Liver (tissue), 9 donors: ENCODE results near the gene ACOT8. TPM values are rescaled to one million over a fixed set of nuclear protein-coding genes. Genes with fewer than 3 reads are reported as not detected.

Experiments used
- DNase-seq: peaks from one replicate; pipeline ENCODE4 v3.0.0-alpha.2; 2017; ENCODE audit warnings: low spot score
- H3K27ac ChIP-seq, 2 donors: one replicate each; pipeline ENCODE4 v1.7.0; 2013; ENCODE audit warnings: inconsistent platforms in 2 of 2, low read length in 2 of 2, control low read depth in 1 of 2, low read depth in 1 of 2, mild to moderate bottlenecking in 1 of 2
- H3K27me3 ChIP-seq, 4 donors: one replicate each; pipeline versions ENCODE4 v1.6.1 to v1.7.0; 2013; ENCODE audit warnings: low read length in 3 of 4, inconsistent platforms in 1 of 4, mild to moderate bottlenecking in 1 of 4, moderate library complexity in 1 of 4; ENCODE audit not compliant: control insufficient read depth in 4 of 4, insufficient read depth in 4 of 4
- H3K36me3 ChIP-seq, 4 donors: one replicate each; pipeline versions ENCODE4 v1.6.1 to v1.7.0; 2013; ENCODE audit warnings: low read length in 3 of 4, mild to moderate bottlenecking in 3 of 4, low read depth in 1 of 4, moderate library complexity in 1 of 4; ENCODE audit not compliant: control insufficient read depth in 4 of 4, insufficient read depth in 3 of 4
- H3K4me1 ChIP-seq, 4 donors: one replicate each; pipeline versions ENCODE4 v1.6.1 to v1.7.0; 2013; ENCODE audit warnings: low read length in 3 of 4, mild to moderate bottlenecking in 3 of 4, moderate library complexity in 1 of 4; ENCODE audit not compliant: control insufficient read depth in 4 of 4, insufficient read depth in 4 of 4
- H3K4me3 ChIP-seq, 3 donors: one replicate each; pipeline versions ENCODE4 v1.6.1 to v1.7.0; 2013; ENCODE audit warnings: low read length in 3 of 3, control low read depth in 1 of 3, low read depth in 1 of 3, mild to moderate bottlenecking in 1 of 3
- H3K9ac ChIP-seq, 2 donors: one replicate each; pipeline ENCODE4 v1.7.0; 2013; ENCODE audit warnings: low read length in 2 of 2, mild to moderate bottlenecking in 2 of 2, moderate library complexity in 2 of 2, control low read depth in 1 of 2, low read depth in 1 of 2
- H3K9me3 ChIP-seq, 4 donors: one replicate each; pipeline versions ENCODE4 v1.6.1 to v1.7.0; 2013; ENCODE audit warnings: low read length in 3 of 4; ENCODE audit not compliant: control insufficient read depth in 4 of 4
- EGR1 ChIP-seq, 2 donors: IDR thresholded peaks; 2 replicates each; pipeline ENCODE4 v1.6.1; 2016 to 2018; ENCODE audit warnings: antibody characterized with exemption in 2 of 2, low read depth in 2 of 2
- FOXA1 ChIP-seq: IDR thresholded peaks from 2 replicates; pipeline ENCODE4 v1.6.1; 2016; ENCODE audit warnings: antibody characterized with exemption
- FOXA2 ChIP-seq: IDR thresholded peaks from 2 replicates; pipeline ENCODE4 v1.6.1; 2016; ENCODE audit warnings: antibody characterized with exemption
- GABPA ChIP-seq, 2 donors: IDR thresholded peaks in 1 of 2; conservative IDR thresholded peaks in 1 of 2; 2 replicates each; pipeline ENCODE4 v1.6.1; 2016; ENCODE audit warnings: antibody characterized with exemption in 2 of 2, mild to moderate bottlenecking in 1 of 2, moderate library complexity in 1 of 2
- HNF4A ChIP-seq, 2 donors: conservative IDR thresholded peaks; 2 replicates each; pipeline ENCODE4 v1.6.1; 2016; ENCODE audit warnings: antibody characterized with exemption in 2 of 2, mild to moderate bottlenecking in 2 of 2
- HNF4G ChIP-seq: IDR thresholded peaks from 2 replicates; pipeline ENCODE4 v1.6.1; 2016; ENCODE audit warnings: antibody characterized with exemption
- JUND ChIP-seq, 2 donors: IDR thresholded peaks; 2 replicates each; pipeline ENCODE4 v1.6.1; 2016; ENCODE audit warnings: antibody characterized with exemption in 2 of 2
- NR2F2 ChIP-seq: IDR thresholded peaks from 2 replicates; pipeline ENCODE4 v1.6.1; 2016; ENCODE audit warnings: antibody characterized with exemption
- RXRA ChIP-seq, 2 donors: IDR thresholded peaks; 2 replicates each; pipeline ENCODE4 v1.6.1; 2017 to 2018; ENCODE audit warnings: antibody characterized with exemption in 2 of 2, mild to moderate bottlenecking in 1 of 2
- SP1 ChIP-seq: IDR thresholded peaks from 2 replicates; pipeline ENCODE4 v1.6.1; 2018; ENCODE audit warnings: antibody characterized with exemption, mild to moderate bottlenecking
- TAF1 ChIP-seq: conservative IDR thresholded peaks from 2 replicates; pipeline ENCODE4 v1.6.1; 2016; ENCODE audit warnings: antibody characterized with exemption, mild to moderate bottlenecking
- YY1 ChIP-seq: IDR thresholded peaks from 2 replicates; pipeline ENCODE4 v1.6.1; 2016; ENCODE audit warnings: antibody characterized with exemption, mild to moderate bottlenecking
- WGBS: extraction: QIAGEN DNeasy Blood & Tissue Kit; methylation state at CpG from one replicate; pipeline ENCODE4 v1.1.7; 2013; 5-methylcytosine and 5-hydroxymethylcytosine counted together
- polyA plus RNA-seq, 2 donors: library from polyadenylated mRNA; stranded (reverse) in 1 of 2; unstranded in 1 of 2; fragments of 200-250 nt in 1 of 2; fragments of >200 nt in 1 of 2; fragmentation: Nextera tagmentation in 1 of 2; extraction: Ambion mirVana in 1 of 2; gene quantifications; one replicate each; pipeline versions ENCODE4 v1.2.1 to v1.2.3, GENCODE V29; 2013 to 2015
- total RNA-seq, 2 donors: library from RNA; depleted of rRNA; stranded (reverse); fragments of >200 nt; gene quantifications; one replicate each; pipeline ENCODE4 v1.2.3, GENCODE V29; 2014
- TF ChIP-seq, protein P1 (sequence below): fragments of 150-350 bp; IDR thresholded peaks from 2 replicates; pipeline ENCODE4 v1.5.1; 2017; ENCODE audit warnings: improper control_type of control experiment, low read depth, low read length; ENCODE audit not compliant: missing input control
- TF ChIP-seq, protein P2 (sequence below): IDR thresholded peaks from 2 replicates; pipeline ENCODE4 v1.6.1; 2016; ENCODE audit warnings: antibody characterized with exemption
- TF ChIP-seq, protein P3 (sequence below): IDR thresholded peaks from 2 replicates; pipeline ENCODE4 v1.6.1; 2016; ENCODE audit warnings: antibody characterized with exemption
- donor health status: healthy.
- donor health status: healthy.
- donor health status: healthy.
- donor health status: healthy.
- donor health status: healthy.

Gene ACOT8
- total and polyA plus RNA-seq, 4 donors: 24.4 to 27.1 (median 24.5) TPM

- no peak for TF ChIP-seq NR2F2
- TF ChIP-seq YY1: no peak
- TF ChIP-seq TAF1: no peak
- no peak for TF ChIP-seq FOXA2
- TF ChIP-seq JUND (IDR thresholded peaks at IDR 0.05): no peak
- TF ChIP-seq HNF4A (conservative IDR thresholded peaks at IDR 0.05): no peak
- TF ChIP-seq HNF4G: no peak
Observed at GRCh38 chr20:45897289-45897688, 40.1 kb upstream of the ACOT8 start (continued).

DNA sequence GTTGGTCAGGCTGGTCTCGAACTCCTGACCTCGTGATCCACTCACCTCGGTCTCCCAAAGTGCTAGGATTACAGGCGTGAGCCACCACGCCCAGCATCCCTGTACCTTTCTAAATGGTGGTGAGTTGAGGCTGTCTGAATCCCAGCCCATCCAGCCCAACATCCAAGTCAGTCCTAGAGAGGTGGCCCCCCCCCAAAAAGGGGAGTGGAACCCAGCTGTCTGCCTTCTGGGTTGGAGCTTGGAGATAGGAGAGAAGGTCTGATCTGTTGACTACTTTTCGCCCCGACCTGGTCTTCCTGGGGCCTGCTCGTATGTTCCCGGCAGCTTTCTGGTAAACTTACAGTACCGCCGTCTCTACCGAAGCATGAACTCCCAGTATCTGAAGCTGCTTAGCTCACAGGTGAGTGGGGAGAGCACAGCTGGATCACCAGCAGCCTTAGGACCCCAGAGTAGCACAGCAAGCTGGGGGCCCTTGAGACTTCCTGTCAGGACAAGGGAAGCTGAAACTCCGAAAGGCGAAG, 39.5 kb upstream of the ACOT8 start:
- no peak for DNase-seq
- Histone ChIP-seq H3K9me3 (no peaks in the 10 kb centered on the region), H3K27ac (no peak overlapping the region), H3K36me3 (peaks cover 16 to 54% (median 24%) of the 10 kb centered on the region in 4 donors), H3K27me3 (no peaks in the 10 kb centered on the region), H3K9ac (no peak overlapping the region), H3K4me1 (peaks cover 0 to 17% (median 14%) of the 10 kb centered on the region in 4 donors), H3K4me3 (no peak overlapping the region)
- TF ChIP-seq FOXA1 (no peak), NR2F2 (no peak), HNF4A (conservative IDR thresholded peaks at IDR 0.05) (no peak), FOXA2 (no peak), EGR1 (IDR thresholded peaks at IDR 0.05; ENCODE audit: low read depth in 2 of 2) (no peak)
- TF ChIP-seq, protein P1, sequence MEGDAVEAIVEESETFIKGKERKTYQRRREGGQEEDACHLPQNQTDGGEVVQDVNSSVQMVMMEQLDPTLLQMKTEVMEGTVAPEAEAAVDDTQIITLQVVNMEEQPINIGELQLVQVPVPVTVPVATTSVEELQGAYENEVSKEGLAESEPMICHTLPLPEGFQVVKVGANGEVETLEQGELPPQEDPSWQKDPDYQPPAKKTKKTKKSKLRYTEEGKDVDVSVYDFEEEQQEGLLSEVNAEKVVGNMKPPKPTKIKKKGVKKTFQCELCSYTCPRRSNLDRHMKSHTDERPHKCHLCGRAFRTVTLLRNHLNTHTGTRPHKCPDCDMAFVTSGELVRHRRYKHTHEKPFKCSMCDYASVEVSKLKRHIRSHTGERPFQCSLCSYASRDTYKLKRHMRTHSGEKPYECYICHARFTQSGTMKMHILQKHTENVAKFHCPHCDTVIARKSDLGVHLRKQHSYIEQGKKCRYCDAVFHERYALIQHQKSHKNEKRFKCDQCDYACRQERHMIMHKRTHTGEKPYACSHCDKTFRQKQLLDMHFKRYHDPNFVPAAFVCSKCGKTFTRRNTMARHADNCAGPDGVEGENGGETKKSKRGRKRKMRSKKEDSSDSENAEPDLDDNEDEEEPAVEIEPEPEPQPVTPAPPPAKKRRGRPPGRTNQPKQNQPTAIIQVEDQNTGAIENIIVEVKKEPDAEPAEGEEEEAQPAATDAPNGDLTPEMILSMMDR: no peak
- WGBS: 96% methylated on average over 14 of the region's 14 CpGs

GRCh38 chr20:45894797-45895196, 37.6 kb upstream of the ACOT8 start:
- no peak overlapping the region for H3K9ac ChIP-seq
- TF ChIP-seq FOXA2 (no peak), RXRA (IDR thresholded peaks at IDR 0.05) (no peak), JUND (IDR thresholded peaks at IDR 0.05) (no peak), YY1 (no peak), HNF4G (no peak), SP1 (no peak), FOXA1 (no peak), GABPA (IDR thresholded peaks at IDR 0.05 in 1 of 2, conservative IDR thresholded peaks at IDR 0.05 in 1 of 2) (no peak), HNF4A (conservative IDR thresholded peaks at IDR 0.05) (no peak)
- TF ChIP-seq, protein P2, sequence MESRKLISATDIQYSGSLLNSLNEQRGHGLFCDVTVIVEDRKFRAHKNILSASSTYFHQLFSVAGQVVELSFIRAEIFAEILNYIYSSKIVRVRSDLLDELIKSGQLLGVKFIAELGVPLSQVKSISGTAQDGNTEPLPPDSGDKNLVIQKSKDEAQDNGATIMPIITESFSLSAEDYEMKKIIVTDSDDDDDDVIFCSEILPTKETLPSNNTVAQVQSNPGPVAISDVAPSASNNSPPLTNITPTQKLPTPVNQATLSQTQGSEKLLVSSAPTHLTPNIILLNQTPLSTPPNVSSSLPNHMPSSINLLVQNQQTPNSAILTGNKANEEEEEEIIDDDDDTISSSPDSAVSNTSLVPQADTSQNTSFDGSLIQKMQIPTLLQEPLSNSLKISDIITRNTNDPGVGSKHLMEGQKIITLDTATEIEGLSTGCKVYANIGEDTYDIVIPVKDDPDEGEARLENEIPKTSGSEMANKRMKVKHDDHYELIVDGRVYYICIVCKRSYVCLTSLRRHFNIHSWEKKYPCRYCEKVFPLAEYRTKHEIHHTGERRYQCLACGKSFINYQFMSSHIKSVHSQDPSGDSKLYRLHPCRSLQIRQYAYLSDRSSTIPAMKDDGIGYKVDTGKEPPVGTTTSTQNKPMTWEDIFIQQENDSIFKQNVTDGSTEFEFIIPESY: no peak
- TF ChIP-seq, protein P3, sequence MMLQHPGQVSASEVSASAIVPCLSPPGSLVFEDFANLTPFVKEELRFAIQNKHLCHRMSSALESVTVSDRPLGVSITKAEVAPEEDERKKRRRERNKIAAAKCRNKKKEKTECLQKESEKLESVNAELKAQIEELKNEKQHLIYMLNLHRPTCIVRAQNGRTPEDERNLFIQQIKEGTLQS: no peak
- peaks cover 16 to 54% (median 24%) of the 10 kb centered on the region in 4 donors for H3K36me3 ChIP-seq
- H3K9me3 ChIP-seq: no peaks in the 10 kb centered on the region
- H3K4me3 ChIP-seq: no peak overlapping the region
- H3K27me3 ChIP-seq: no peaks in the 10 kb centered on the region
- H3K4me1 ChIP-seq: peaks cover 0 to 31% (median 24%) of the 10 kb centered on the region in 4 donors
- no peak overlapping the region for H3K27ac ChIP-seq
- no peak for DNase-seq
- 89% methylated on average over 12 of the region's 12 CpGs for WGBS
